Stimulated activated CD4-positive, alpha-beta T cell treated with anti-CD3 and anti-CD28 coated beads, Interleukin-1b, Interleukin-23, amount 100 ng/mL, for 1 hour (primary cell): ENCODE data around the gene QRICH2.
"Not testable (repeated sequence)": the region's sequence is repeated elsewhere in the genome, so short reads cannot be mapped to it uniquely, and the experiment has no call there.

ENCODE experiments used
- DNase-seq, 2 donors: peaks; one replicate each; pipeline ENCODE4 v3.0.0-alpha.2; 2020; ENCODE audit warnings: low read depth in 2 of 2

QRICH2 gene

GRCh38 chr17:76307966-76308338, at the start of gene QRICH2:
QRICH2 (minus strand) TSS chr17:76308276; CDS start chr17:76307998, 278 bp downstream.
- DNase-seq, result no peak

GRCh38 chr17:76357597-76358158, 49.6 kb upstream of the QRICH2 start:
- no peak for DNase-seq

GRCh38 chr17:76356803-76357456, 48.9 kb upstream of the QRICH2 start:
- DNase-seq, result no peak

- no peak for DNase-seq
Measured at GRCh38 chr17:76354747-76355310, 46.8 kb upstream of the QRICH2 start.

GRCh38 chr17:76354317-76354729, 46.2 kb upstream of the QRICH2 start:
- DNase-seq, result no peak

- DNase-seq, result peak; percentile 39 to 44
Measured at GRCh38 chr17:76353599-76354316, 45.7 kb upstream of the QRICH2 start, which contains the start of gene PRPSAP1. PRPSAP1 (minus strand) TSS chr17:76353916; CDS start chr17:76353703, 213 bp downstream.

- DNase-seq, result no peak
Measured at GRCh38 chr17:76353004-76353598, 45.0 kb upstream of the QRICH2 start.

- DNase-seq, result no peak
Measured at GRCh38 chr17:76351526-76352071, 43.5 kb upstream of the QRICH2 start.

GRCh38 chr17:76350463-76350862, 42.4 kb upstream of the QRICH2 start:
- DNase-seq, result no peak

GRCh38 chr17:76346936-76347335, 38.9 kb upstream of the QRICH2 start:
- DNase-seq, result not testable (repeated sequence)

- no peak for DNase-seq
Measured at GRCh38 chr17:76345377-76345974, 37.4 kb upstream of the QRICH2 start.

- no peak for DNase-seq
Measured at GRCh38 chr17:76343106-76343505, 35.0 kb upstream of the QRICH2 start.

GRCh38 chr17:76341301-76341700, 33.2 kb upstream of the QRICH2 start:
- no peak for DNase-seq

- no peak for DNase-seq
Measured at GRCh38 chr17:76337413-76337777, 29.3 kb upstream of the QRICH2 start.

GRCh38 chr17:76336756-76337412, 28.8 kb upstream of the QRICH2 start:
- DNase-seq, result no peak

GRCh38 chr17:76335716-76336381, 27.8 kb upstream of the QRICH2 start:
- DNase-seq, result no peak

- DNase-seq, result no peak
Measured at GRCh38 chr17:76333673-76334505, 25.8 kb upstream of the QRICH2 start.

- no peak for DNase-seq
Measured at GRCh38 chr17:76331083-76331482, 23.0 kb upstream of the QRICH2 start.

GRCh38 chr17:76329664-76330063, 21.6 kb upstream of the QRICH2 start:
- no peak for DNase-seq

GRCh38 chr17:76327696-76328095, 19.6 kb upstream of the QRICH2 start:
- no peak for DNase-seq
